Epithelial cell of prostate (primary cell): Measurements from ENCODE around the gene FSTL4.

Source experiments
- DNase-seq: peaks from one replicate; pipeline ENCODE4 v3.0.0-alpha.2; 2011; ENCODE audit warnings: low read depth, low spot score
- H3K27ac ChIP-seq: fragments of 450-650 bp; 2 replicates; pipeline ENCODE4 v1.5.1; 2017; ENCODE audit warnings: mild to moderate bottlenecking

Gene FSTL4

GRCh38 chr5:133612249-133612860, at the start of gene FSTL4:
Gene FSTL4, minus strand, starts transcription at chr5:133612541.
- no peak within 1 kb of the TSS for H3K27ac ChIP-seq
- DNase-seq, result no peak

GRCh38 chr5:133661389-133661788, 49.0 kb upstream of the FSTL4 start:
- no peak overlapping the region for H3K27ac ChIP-seq

GRCh38 chr5:133658327-133658726, 46.0 kb upstream of the FSTL4 start:
- DNase-seq, result no peak

More at GRCh38 chr5:133661389-133661788, 49.0 kb upstream of the FSTL4 start:
- no peak for DNase-seq

GRCh38 chr5:133657036-133657435, 44.7 kb upstream of the FSTL4 start:
- DNase-seq, result no peak
- no peak overlapping the region for H3K27ac ChIP-seq

More at GRCh38 chr5:133658327-133658726, 46.0 kb upstream of the FSTL4 start:
- H3K27ac ChIP-seq, result no peak overlapping the region

GRCh38 chr5:133655966-133656365, 43.6 kb upstream of the FSTL4 start:
- DNase-seq, result no peak

GRCh38 chr5:133653760-133654049, 41.4 kb upstream of the FSTL4 start:
- DNase-seq, result no peak
- no peak overlapping the region for H3K27ac ChIP-seq

More at GRCh38 chr5:133655966-133656365, 43.6 kb upstream of the FSTL4 start:
- H3K27ac ChIP-seq, result no peak overlapping the region

- H3K27ac ChIP-seq, result no peak overlapping the region
- peak; percentile 52 for DNase-seq
Observed at GRCh38 chr5:133652951-133653759, 40.8 kb upstream of the FSTL4 start.

- DNase-seq, result no peak
- no peak overlapping the region for H3K27ac ChIP-seq
Observed at GRCh38 chr5:133644000-133644865, 31.9 kb upstream of the FSTL4 start.

GRCh38 chr5:133643365-133643764, 31.0 kb upstream of the FSTL4 start:
- H3K27ac ChIP-seq, result no peak overlapping the region
- no peak for DNase-seq

- DNase-seq, result no peak
- H3K27ac ChIP-seq, result no peak overlapping the region
Observed at GRCh38 chr5:133642153-133642722, 29.9 kb upstream of the FSTL4 start.

GRCh38 chr5:133641683-133642082, 29.3 kb upstream of the FSTL4 start:
- no peak for DNase-seq
- no peak overlapping the region for H3K27ac ChIP-seq

- H3K27ac ChIP-seq, result no peak overlapping the region
- no peak for DNase-seq
Observed at GRCh38 chr5:133639850-133640528, 27.6 kb upstream of the FSTL4 start.

GRCh38 chr5:133638436-133638835, 26.1 kb upstream of the FSTL4 start:
- DNase-seq, result no peak
- H3K27ac ChIP-seq, result no peak overlapping the region

- H3K27ac ChIP-seq, result no peak overlapping the region
- DNase-seq, result no peak
Observed at GRCh38 chr5:133637206-133637605, 24.9 kb upstream of the FSTL4 start.

- peak; percentile 60 for DNase-seq
- no peak overlapping the region for H3K27ac ChIP-seq
Observed at GRCh38 chr5:133635051-133635450, 22.7 kb upstream of the FSTL4 start.

- no peak for DNase-seq
Observed at GRCh38 chr5:133627180-133627579, 14.8 kb upstream of the FSTL4 start.

GRCh38 chr5:133624316-133624715, 12.0 kb upstream of the FSTL4 start:
- no peak overlapping the region for H3K27ac ChIP-seq
- no peak for DNase-seq

More at GRCh38 chr5:133627180-133627579, 14.8 kb upstream of the FSTL4 start:
- H3K27ac ChIP-seq, result no peak overlapping the region

- no peak for DNase-seq
- no peak overlapping the region for H3K27ac ChIP-seq
Observed at GRCh38 chr5:133618141-133618540, 5.8 kb upstream of the FSTL4 start.

GRCh38 chr5:133613743-133614142, 1.4 kb upstream of the FSTL4 start:
- no peak overlapping the region for H3K27ac ChIP-seq
- DNase-seq, result no peak

GRCh38 chr5:133613184-133613583, 843 bp upstream of the FSTL4 start:
- DNase-seq, result no peak
- H3K27ac ChIP-seq, result no peak overlapping the region
